GM12872 (cell line): ENCODE data around the gene FUT9.

Source experiments
- TF ChIP-seq, protein P1 (sequence below): IDR thresholded peaks from 3 replicates; pipeline ENCODE4 v1.5.1; 2011; ENCODE audit warnings: low read depth, mild to moderate bottlenecking, low read length, moderate library complexity; ENCODE audit not compliant: insufficient read depth

Gene FUT9

GRCh38 chr6:96197241-96197640 is 181.5 kb downstream of the FUT9 start:
- TF ChIP-seq, protein P1, sequence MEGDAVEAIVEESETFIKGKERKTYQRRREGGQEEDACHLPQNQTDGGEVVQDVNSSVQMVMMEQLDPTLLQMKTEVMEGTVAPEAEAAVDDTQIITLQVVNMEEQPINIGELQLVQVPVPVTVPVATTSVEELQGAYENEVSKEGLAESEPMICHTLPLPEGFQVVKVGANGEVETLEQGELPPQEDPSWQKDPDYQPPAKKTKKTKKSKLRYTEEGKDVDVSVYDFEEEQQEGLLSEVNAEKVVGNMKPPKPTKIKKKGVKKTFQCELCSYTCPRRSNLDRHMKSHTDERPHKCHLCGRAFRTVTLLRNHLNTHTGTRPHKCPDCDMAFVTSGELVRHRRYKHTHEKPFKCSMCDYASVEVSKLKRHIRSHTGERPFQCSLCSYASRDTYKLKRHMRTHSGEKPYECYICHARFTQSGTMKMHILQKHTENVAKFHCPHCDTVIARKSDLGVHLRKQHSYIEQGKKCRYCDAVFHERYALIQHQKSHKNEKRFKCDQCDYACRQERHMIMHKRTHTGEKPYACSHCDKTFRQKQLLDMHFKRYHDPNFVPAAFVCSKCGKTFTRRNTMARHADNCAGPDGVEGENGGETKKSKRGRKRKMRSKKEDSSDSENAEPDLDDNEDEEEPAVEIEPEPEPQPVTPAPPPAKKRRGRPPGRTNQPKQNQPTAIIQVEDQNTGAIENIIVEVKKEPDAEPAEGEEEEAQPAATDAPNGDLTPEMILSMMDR = no peak

GRCh38 chr6:96202571-96202970 is 186.8 kb downstream of the FUT9 start:
- TF ChIP-seq, protein P1 = no peak

DNA sequence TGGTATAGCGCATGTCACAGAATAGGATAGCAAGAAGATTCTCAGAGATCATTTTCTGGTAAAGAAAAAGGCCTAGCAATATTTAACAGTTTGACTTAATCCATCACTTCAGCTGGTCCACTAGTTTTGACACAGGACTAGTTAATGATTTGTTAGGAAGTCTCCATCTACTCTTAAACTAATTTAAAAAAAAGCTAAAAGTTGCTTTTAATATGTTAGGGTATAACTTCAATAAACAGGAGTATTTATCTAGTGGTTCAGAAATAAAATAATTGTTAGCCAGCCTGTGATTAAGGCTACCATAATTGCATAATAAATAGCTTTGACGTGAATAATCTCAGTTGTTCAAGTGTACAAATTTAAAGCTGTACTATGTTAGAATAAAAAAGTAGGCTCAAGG is 195.6 kb downstream of the FUT9 start:
- TF ChIP-seq, protein P1 = no peak

GRCh38 chr6:96212066-96212465 is 196.3 kb downstream of the FUT9 start:
- TF ChIP-seq, protein P1 = no peak

- TF ChIP-seq, protein P1 = no peak
Measured at GRCh38 chr6:96213784-96214183, 198.0 kb downstream of the FUT9 start.

GRCh38 chr6:96223695-96224094 is 207.9 kb downstream of the FUT9 start:
- TF ChIP-seq, protein P1 = no peak

GRCh38 chr6:96227135-96227534 is 211.4 kb downstream of the FUT9 start:
- TF ChIP-seq, protein P1 = no peak

DNA sequence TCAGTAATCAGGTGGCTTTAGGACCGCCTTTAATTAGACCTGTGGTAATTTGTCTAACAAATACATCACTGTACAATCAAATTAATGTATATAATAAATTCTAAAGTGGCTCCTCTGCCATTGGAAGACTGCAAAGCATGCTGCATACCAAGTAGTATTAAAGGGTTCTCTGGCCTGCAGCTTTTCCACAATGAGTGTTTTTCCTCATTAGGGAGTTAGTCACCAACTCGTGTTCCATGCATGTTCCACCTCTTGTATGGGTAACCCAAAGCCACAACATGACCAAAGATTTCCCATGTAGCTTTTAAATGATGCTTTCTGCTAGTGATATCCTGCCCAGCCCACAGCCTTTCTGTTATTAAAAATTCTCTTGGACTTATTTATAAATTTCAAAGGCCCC is 218.7 kb downstream of the FUT9 start:
- TF ChIP-seq, protein P1 = no peak
